OCI-LY7 (cell line): ENCODE measurements around the gene FAM186B. TPM values are rescaled to one million over a fixed set of nuclear protein-coding genes. Genes with fewer than 3 reads are reported as not detected.

Source experiments
- BruUV-seq: library from RNA; stranded (reverse); fragments of 400-500 nt; replicated peaks from 2 replicates; lab custom pipeline; 2021; lab: Mats Ljungman, UMichigan
- CTCF ChIA-PET: fragments of 300-600 bp; sonication (Branson Sonifier 250); formaldehyde crosslinking; loops from one replicate; lab custom pipeline; 2022; ENCODE audit warnings: antibody characterized with exemption; ENCODE audit not compliant: unreplicated experiment; lab: Charles Lee
- POLR2A ChIA-PET: fragments of 300-600 bp; sonication (Branson Sonifier 250); formaldehyde crosslinking; loops from one replicate; lab custom pipeline; 2022; ENCODE audit warnings: antibody characterized with exemption; lab: Charles Lee
- DNase-seq: peaks from one replicate; pipeline ENCODE4 v3.0.0-alpha.2; 2015; ENCODE audit warnings: low spot score
- H2AFZ ChIP-seq: fragments of 200-600 bp; sonication (generic), shearing (Covaris generic); 2 replicates; pipeline ENCODE4 v1.6.1; 2014; ENCODE audit warnings: mild to moderate bottlenecking, antibody characterized with exemption, low read length, moderate library complexity
- H3K27ac ChIP-seq: fragments of 200-600 bp; sonication (generic); 2 replicates; pipeline ENCODE4 v1.5.1; 2014; ENCODE audit warnings: mixed run types, low read depth, mild to moderate bottlenecking, moderate library complexity, low read length, inconsistent platforms; ENCODE audit not compliant: poor library complexity, severe bottlenecking
- H3K36me3 ChIP-seq: fragments of 200-600 bp; sonication (generic); 2 replicates; pipeline ENCODE4 v1.6.1; 2014; ENCODE audit warnings: mild to moderate bottlenecking, antibody characterized with exemption, low read length, moderate library complexity, mixed read lengths; ENCODE audit not compliant: insufficient read depth
- H3K4me1 ChIP-seq: fragments of 200-600 bp; sonication (generic); 2 replicates; pipeline ENCODE4 v1.5.1; 2014; ENCODE audit warnings: mild to moderate bottlenecking, low read length; ENCODE audit not compliant: insufficient read depth, poor library complexity, severe bottlenecking
- H3K4me2 ChIP-seq: fragments of 200-600 bp; sonication (generic); 2 replicates; pipeline ENCODE4 v1.6.1; 2014; ENCODE audit warnings: mild to moderate bottlenecking, low read length
- H3K4me3 ChIP-seq: fragments of 200-600 bp; sonication (generic); 2 replicates; pipeline ENCODE4 v1.5.1; 2014; ENCODE audit warnings: mild to moderate bottlenecking, low read depth, low read length; ENCODE audit not compliant: poor library complexity, severe bottlenecking
- H3K79me2 ChIP-seq: fragments of 200-600 bp; sonication (generic); 2 replicates; pipeline ENCODE4 v1.6.1; 2016; ENCODE audit warnings: low read depth, mild to moderate bottlenecking, low read length, moderate library complexity, mixed read lengths; ENCODE audit not compliant: insufficient read depth
- H3K9me2 ChIP-seq: fragments of 200-600 bp; sonication (generic); 2 replicates; pipeline ENCODE4 v1.6.1; 2016; ENCODE audit warnings: mild to moderate bottlenecking, low read length, mixed read lengths; ENCODE audit not compliant: insufficient read depth
- H3K9me3 ChIP-seq: fragments of 200-600 bp; sonication (generic); 2 replicates; pipeline ENCODE4 v1.6.1; 2014; ENCODE audit warnings: mild to moderate bottlenecking, mixed run types, low read length, mixed read lengths
- H4K20me1 ChIP-seq: fragments of 200-600 bp; sonication (generic); 2 replicates; pipeline ENCODE4 v1.6.1; 2014; ENCODE audit warnings: mild to moderate bottlenecking, antibody characterized with exemption, low read length, moderate library complexity, mixed read lengths; ENCODE audit not compliant: insufficient read depth
- CTCF ChIP-seq: fragments of 200-600 bp; sonication (generic); conservative IDR thresholded peaks from 2 replicates; pipeline ENCODE4 v1.5.1; 2014; ENCODE audit warnings: mild to moderate bottlenecking, antibody characterized with exemption, low read length, moderate library complexity, mixed read lengths
- EZH2phosphoT487 ChIP-seq: fragments of 200-600 bp; sonication (generic); IDR thresholded peaks from 2 replicates; pipeline ENCODE4 v1.6.1; 2018; ENCODE audit warnings: low read depth, borderline replicate concordance, mild to moderate bottlenecking, mixed run types, antibody characterized with exemption, low read length, moderate library complexity, mixed read lengths
- intact Hi-C: fragments of 100-400 bp; cut with micrococcal nuclease; formaldehyde crosslinking; loops from one replicate; pipeline ENCODE4 v1.10.0; 2022; ENCODE audit not compliant: unreplicated experiment
- total RNA-seq, 2 experiments: library from RNA; depleted of rRNA in 1 of 2; stranded (reverse); fragments of >200 nt in 1 of 2; shearing (Covaris generic) in 1 of 2; gene quantifications; 2 replicates each; pipeline ENCODE4 v1.2.3, GENCODE V29; 2014 to 2022

The FAM186B gene
- total RNA-seq, 2 experiments from 2014 or later, result 0.60 to 2.8 TPM

- H3K4me3 ChIP-seq, result no peak overlapping the region
- H3K79me2 ChIP-seq, result no peaks in the 10 kb centered on the region
- H3K9me3 ChIP-seq, result no peaks in the 10 kb centered on the region
- DNase-seq, result no peak
- no peak overlapping the region for H3K4me2 ChIP-seq
- POLR2A ChIA-PET, result interaction anchor here (0.7 to 1.7 kb wide), 3 partner anchors 13 to 1455 kb away, joined by 3 read pairs; partner anchors contain the start of gene FAM186B
- no peaks in the 10 kb centered on the region for H3K36me3 ChIP-seq
- BruUV-seq, result no TSS peak
- intact Hi-C loops, result no loop called here
- CTCF ChIA-PET, result no interaction called here
- H2AFZ ChIP-seq, result no peak overlapping the region
- no peak overlapping the region for H3K27ac ChIP-seq
- TF ChIP-seq EZH2phosphoT487 (no peak), CTCF (no peak)
- H3K9me2 ChIP-seq, result no peaks in the 10 kb centered on the region
- no peaks in the 10 kb centered on the region for H4K20me1 ChIP-seq
- peaks cover 31% of the 10 kb centered on the region for H3K4me1 ChIP-seq
Measured at GRCh38 chr12:49618576-49618975, 13.1 kb upstream of the FAM186B start.

- no peak for DNase-seq
- no TSS peak for BruUV-seq
- Histone ChIP-seq H3K79me2 (no peaks in the 10 kb centered on the region), H3K4me3 (no peak overlapping the region), H4K20me1 (no peaks in the 10 kb centered on the region), H3K4me2 (no peak overlapping the region), H3K4me1 (peaks cover 17% of the 10 kb centered on the region), H3K9me3 (no peaks in the 10 kb centered on the region), H2AFZ (no peak overlapping the region), H3K36me3 (no peaks in the 10 kb centered on the region), H3K27ac (no peak overlapping the region), H3K9me2 (no peaks in the 10 kb centered on the region)
- CTCF ChIA-PET, result no interaction called here
- POLR2A ChIA-PET, result no interaction called here
- intact Hi-C loops, result no loop called here
- TF ChIP-seq EZH2phosphoT487 (no peak), CTCF (no peak)
Measured at GRCh38 chr12:49616533-49617219, 11.2 kb upstream of the FAM186B start.

GRCh38 chr12:49615725-49616124 is 10.3 kb upstream of the FAM186B start:
- no peaks in the 10 kb centered on the region for H3K79me2 ChIP-seq
- DNase-seq, result no peak
- H3K9me3 ChIP-seq, result no peaks in the 10 kb centered on the region
- POLR2A ChIA-PET, result interaction anchor here (0.5 to 0.7 kb wide), 3 partner anchors 9 to 28 kb away, joined by 3 to 5 read pairs (median 4); no protein-coding TSS in a partner anchor
- H3K9me2 ChIP-seq, result no peaks in the 10 kb centered on the region
- no peaks in the 10 kb centered on the region for H4K20me1 ChIP-seq
- H3K4me1 ChIP-seq, result peaks cover 7% of the 10 kb centered on the region
- no TSS peak for BruUV-seq
- no peak for TF ChIP-seq CTCF
- TF ChIP-seq EZH2phosphoT487, result no peak
- H3K4me2 ChIP-seq, result no peak overlapping the region
- CTCF ChIA-PET, result no interaction called here
- intact Hi-C loops, result no loop called here
- no peak overlapping the region for H3K27ac ChIP-seq
- no peak overlapping the region for H3K4me3 ChIP-seq
- no peaks in the 10 kb centered on the region for H3K36me3 ChIP-seq
- H2AFZ ChIP-seq, result no peak overlapping the region
